NCI-H187 treated with DMSO at 0.1 percent for 48 hours (cell line): ENCODE results near the gene SREBF2.

ENCODE experiments used
- DNase-seq: peaks from one replicate; lab custom pipeline; 2025; lab: John Stamatoyannopoulos, UW

The SREBF2 gene

DNA sequence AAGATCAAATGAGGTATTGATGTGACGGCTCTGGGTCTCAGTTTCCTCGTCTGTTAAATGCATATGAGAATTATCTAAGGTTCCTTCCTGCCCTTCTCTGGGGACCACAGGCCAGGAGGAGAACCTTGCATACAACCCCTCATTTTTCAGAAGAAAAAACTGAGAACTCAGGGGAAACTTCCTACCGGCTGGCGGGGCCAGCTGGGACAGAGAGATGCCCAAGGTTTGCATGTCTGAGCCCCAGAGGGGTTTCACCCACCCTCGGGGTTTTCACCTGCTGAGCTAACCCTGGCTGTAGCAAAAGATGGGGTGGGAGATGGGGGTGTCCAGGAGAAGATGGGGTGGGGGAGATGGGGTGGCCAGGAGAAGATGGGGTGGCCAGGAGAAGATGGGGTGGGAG, 89.4 kb downstream of the SREBF2 start:
- DNase-seq: no peak

DNA sequence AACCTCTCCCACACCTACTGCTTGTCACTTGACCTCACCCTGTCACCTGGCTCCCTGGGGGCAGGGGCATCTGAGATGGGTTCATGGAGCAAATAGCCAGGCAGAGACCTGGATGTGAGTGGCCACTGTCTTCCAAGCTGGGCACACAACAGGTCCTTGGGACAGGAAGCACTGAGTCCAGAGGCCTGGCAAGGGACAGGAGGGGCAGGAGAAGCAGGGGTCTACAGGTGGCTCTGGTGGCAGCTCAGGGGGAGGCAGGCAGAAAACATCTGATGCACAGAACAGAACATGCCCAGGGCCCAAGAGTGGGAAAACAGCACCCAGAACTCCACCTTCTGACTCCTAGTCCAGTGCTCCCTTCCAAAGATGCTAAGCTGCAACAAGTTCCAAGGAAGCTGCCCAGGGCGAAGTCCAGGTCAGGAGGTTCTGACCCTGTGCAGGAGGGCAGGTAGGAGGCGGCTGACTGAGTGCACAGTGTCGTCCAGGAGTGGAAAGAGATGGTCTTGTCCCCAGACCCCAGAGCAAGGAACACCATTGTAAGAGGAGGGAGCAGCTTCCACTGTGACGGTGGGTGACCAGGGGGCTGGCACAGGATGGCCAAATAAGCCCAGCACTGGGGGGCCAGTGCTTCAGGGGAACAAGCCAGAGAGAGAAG, 90.2 kb downstream of the SREBF2 start:
- no peak for DNase-seq

- DNase-seq: no peak
Measured at GRCh38 chr22:41923595-41924276, 90.8 kb downstream of the SREBF2 start.

GRCh38 chr22:41925783-41926460, 93.0 kb downstream of the SREBF2 start:
- no peak for DNase-seq

DNA sequence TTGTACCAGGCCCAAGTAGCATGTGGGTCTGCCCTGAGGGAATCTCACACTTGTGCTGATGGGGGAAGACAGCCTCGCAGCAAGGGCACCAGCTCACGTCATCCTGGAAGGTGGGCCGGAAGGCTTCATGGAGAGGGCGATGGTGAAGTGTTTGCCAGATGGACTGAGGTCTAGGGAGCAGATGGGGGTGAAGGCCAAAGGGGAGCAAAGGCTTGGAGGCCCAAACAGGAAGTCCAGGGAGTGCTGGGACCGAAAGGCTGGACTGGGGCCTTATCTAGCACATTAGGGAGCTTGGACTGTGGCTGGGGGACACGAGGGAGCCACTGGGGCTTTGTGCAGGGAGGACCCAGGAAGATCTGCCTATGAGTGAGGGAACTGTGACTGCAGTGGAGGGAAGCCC, 94.9 kb downstream of the SREBF2 start:
- DNase-seq: no peak

GRCh38 chr22:41928593-41929417, 95.9 kb downstream of the SREBF2 start:
- no peak for DNase-seq

DNA sequence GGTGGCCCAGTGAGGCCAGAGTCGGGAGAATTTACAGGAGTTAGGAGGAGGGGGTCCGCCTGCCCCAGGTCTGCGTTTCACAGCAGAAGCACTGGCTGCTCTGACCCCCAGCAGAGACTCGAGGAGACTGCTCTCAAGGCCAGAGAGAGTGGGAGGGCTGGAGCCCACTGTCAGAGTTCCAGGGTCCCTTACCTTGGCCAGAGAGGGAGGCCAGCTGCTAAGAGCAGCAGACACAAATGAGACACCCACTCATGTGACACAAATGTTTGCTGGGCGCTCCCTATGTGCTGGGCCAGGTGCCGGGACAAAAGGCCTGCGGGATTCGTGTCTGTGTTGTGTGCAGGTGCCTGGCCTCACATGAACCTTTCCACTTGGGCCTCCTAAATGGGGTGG, 96.5 kb downstream of the SREBF2 start:
- no peak for DNase-seq

DNA sequence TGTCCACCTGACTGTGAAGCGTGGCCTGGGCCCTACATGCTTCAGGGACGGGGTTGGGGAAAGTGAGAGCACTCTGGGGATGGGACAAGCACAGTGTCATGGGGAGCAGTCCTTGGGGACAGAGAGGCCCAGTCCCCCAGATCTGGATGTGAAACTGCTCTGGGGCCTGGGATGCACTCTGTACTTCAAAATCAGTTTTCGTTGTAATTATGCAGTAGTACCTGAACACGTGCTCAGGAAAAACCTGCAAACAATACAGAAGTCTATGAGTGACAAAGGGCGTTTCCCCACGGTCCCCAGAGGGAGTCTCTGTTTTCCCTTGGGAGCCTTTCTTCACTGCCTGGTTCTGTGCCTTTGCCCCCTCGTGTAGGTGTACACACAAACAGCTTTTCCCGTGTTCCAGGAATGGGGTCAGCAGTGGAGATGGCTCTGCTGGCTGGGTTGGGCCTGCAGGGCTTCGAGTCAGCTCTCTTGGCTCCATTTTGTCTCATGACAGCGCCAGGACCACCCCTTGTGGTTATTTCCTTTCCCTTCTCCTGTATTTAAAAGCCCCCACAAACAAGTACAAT, 98.9 kb downstream of the SREBF2 start:
- DNase-seq: no peak

- DNase-seq: no peak
Measured at GRCh38 chr22:41932353-41932752, 99.4 kb downstream of the SREBF2 start.

GRCh38 chr22:41933411-41934177, 100.7 kb downstream of the SREBF2 start:
- DNase-seq: no peak

GRCh38 chr22:41934284-41935014, 101.5 kb downstream of the SREBF2 start:
- no peak for DNase-seq

- DNase-seq: no peak
Measured at GRCh38 chr22:41935015-41935351, 102.1 kb downstream of the SREBF2 start.

DNA sequence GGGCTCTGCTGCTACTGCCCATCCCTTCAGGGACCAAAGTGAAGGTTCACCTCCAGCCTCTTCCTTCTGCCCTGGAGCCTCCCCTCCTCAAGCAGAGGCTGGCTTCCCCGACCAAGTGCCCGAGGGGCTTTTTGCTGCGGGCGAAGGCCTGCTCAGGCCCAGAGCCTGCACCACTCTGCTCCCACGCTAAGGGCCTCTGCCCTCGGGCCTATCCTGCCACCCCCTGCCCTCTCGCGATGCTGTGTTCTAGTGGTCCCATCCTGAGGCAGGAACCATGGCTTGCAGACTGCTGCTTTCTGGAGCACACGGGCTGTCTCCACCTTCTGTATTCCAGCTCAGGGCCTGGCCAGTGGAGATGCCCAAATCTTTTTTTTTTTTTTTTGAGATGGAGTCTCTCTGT, 102.6 kb downstream of the SREBF2 start:
- DNase-seq: no peak

DNA sequence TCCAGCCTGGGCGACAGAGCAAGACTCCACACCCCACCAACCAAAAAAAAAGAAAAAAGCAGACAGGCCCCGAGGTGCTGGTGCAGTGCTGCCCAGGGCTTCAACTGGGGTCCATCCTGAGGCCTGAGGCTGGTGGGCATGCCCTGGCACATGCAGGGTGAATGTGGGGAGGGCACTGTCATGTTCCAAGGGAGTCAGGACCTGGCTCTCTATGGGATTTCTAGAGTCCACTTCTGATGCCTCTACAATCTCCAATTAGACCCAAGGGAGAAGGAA, 103.9 kb downstream of the SREBF2 start:
- no peak for DNase-seq

- no peak for DNase-seq
Measured at GRCh38 chr22:41939981-41940831, 107.3 kb downstream of the SREBF2 start.

GRCh38 chr22:41940832-41941765, 108.2 kb downstream of the SREBF2 start:
- no peak for DNase-seq

DNA sequence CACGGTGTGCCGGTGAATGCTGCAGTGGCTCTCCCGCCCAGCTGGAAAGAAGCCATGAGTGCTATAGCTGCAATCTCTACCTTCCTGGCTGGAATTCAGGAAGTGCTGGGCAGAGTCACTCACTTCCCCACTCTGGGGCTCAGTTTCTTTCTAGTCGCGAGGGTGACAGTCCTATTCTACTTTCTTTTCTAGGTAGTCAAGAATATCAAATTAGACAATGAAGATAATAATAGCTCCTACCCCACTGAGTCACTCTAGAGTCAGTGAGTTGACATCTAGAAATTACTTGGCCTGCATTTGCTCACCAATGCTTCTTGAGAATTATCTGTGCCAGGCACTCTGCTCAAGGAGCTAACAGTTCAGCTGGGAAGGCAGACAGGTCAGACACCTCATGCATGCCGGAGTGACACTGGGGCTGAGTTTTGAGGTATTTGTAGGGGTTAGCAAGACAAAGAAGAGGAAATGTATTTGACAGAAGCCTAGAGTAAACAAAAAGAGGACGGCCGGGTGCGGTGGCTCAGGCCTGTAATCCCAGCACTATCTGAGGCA, 110.8 kb downstream of the SREBF2 start:
- no peak for DNase-seq

GRCh38 chr22:41946629-41947423, 113.9 kb downstream of the SREBF2 start, which contains the start of gene CENPM:
CENPM (minus strand) TSS chr22:41947152; CDS start chr22:41947076, 76 bp downstream.
- DNase-seq: peak; percentile 74
